ENCODE results near the gene ZFYVE21. TPM values are rescaled to one million over a fixed set of nuclear protein-coding genes. Genes with fewer than 3 reads are reported as not detected.

ZFYVE21 gene
- total and polyA plus RNA-seq, 2 donors (not counting 1 experiment from before 2014, with no cell fraction given) = 84.9 to 94.5 TPM

- Histone ChIP-seq H3K4me3 (replicated peaks in 1 of 4; ENCODE audit: control extremely low read depth in 1 of 4, insufficient read depth in 1 of 4, low read depth in 3 of 4, low read length in 4 of 4) (no peak overlapping the region), H3K4me1 (ENCODE audit: control insufficient read depth, extremely low read depth, insufficient read depth, low read length) (peaks cover 2% of the 10 kb centered on the region), H3K9me3 (ENCODE audit: control insufficient read depth, insufficient read depth, low read depth, low read length) (no peaks in the 10 kb centered on the region), H4K20me1 (ENCODE audit: control insufficient read depth, extremely low read depth, insufficient read depth, low read length) (no peaks in the 10 kb centered on the region), H3K79me2 (ENCODE audit: control insufficient read depth, insufficient read depth, low read length) (peaks cover 2% of the 10 kb centered on the region), H3K36me3 (ENCODE audit: control insufficient read depth, insufficient read depth, low read length) (peaks cover 37% of the 10 kb centered on the region), H3K4me2 (ENCODE audit: extremely low read depth, insufficient read depth, low read length) (no peak overlapping the region), H3K9ac (ENCODE audit: insufficient read depth, low read length) (no peak overlapping the region), H3K27ac (ENCODE audit: insufficient read depth, low read length) (no peak overlapping the region), H3K27me3 (ENCODE audit: control insufficient read depth, insufficient read depth, low read length) (no peaks in the 10 kb centered on the region), H2AFZ (ENCODE audit: low read length) (no peak overlapping the region)
- DNase-seq (ENCODE audit: low read depth in 2 of 2) = no peak
- no peak for TF ChIP-seq CTCF (conservative IDR thresholded peaks at IDR 0.05 in 1 of 2, IDR thresholded peaks at IDR 0.05 in 1 of 2; ENCODE audit: low read depth in 1 of 2, low read length in 2 of 2)
- no peak for TF ChIP-seq EZH2 (IDR thresholded peaks at IDR 0.05; ENCODE audit: low read length, missing control alignments)
Observed at GRCh38 chr14:103707329-103708263, 8.0 kb upstream of the ZFYVE21 start.

DNA sequence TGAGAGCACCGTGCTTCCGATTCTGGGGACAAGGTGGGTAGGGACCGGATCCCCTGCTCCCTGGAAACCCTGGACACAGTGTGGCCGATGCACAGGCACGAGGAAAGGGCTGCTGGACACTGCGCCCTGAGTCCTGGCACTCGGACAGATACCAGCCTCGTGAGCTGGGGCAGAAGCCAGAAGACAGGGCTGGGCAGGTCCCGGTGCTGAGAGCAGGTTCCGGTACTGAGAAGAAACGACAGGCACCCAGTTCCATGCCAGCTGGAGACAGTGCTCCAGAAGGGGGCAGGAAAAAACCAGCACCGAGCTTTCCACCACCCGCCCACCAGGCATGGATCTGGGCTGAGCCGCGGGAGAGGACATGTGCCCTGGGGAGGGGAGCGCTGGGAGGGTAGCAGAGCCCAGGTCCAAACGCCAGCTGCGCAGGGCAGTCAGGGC, 6.8 kb upstream of the ZFYVE21 start:
- Histone ChIP-seq H3K36me3 (ENCODE audit: control insufficient read depth, insufficient read depth, low read length) (peaks cover 30% of the 10 kb centered on the region), H3K4me2 (ENCODE audit: extremely low read depth, insufficient read depth, low read length) (no peak overlapping the region), H3K9me3 (ENCODE audit: control insufficient read depth, insufficient read depth, low read depth, low read length) (no peaks in the 10 kb centered on the region), H3K27me3 (ENCODE audit: control insufficient read depth, insufficient read depth, low read length) (no peaks in the 10 kb centered on the region), H3K4me1 (ENCODE audit: control insufficient read depth, extremely low read depth, insufficient read depth, low read length) (peaks cover 2% of the 10 kb centered on the region), H2AFZ (ENCODE audit: low read length) (no peak overlapping the region), H3K9ac (ENCODE audit: insufficient read depth, low read length) (no peak overlapping the region), H3K79me2 (ENCODE audit: control insufficient read depth, insufficient read depth, low read length) (peaks cover 12% of the 10 kb centered on the region), H3K27ac (ENCODE audit: insufficient read depth, low read length) (no peak overlapping the region), H4K20me1 (ENCODE audit: control insufficient read depth, extremely low read depth, insufficient read depth, low read length) (no peaks in the 10 kb centered on the region), H3K4me3 (replicated peaks in 1 of 4; ENCODE audit: control extremely low read depth in 1 of 4, insufficient read depth in 1 of 4, low read depth in 3 of 4, low read length in 4 of 4) (no peak overlapping the region)
- no peak for TF ChIP-seq CTCF (conservative IDR thresholded peaks at IDR 0.05 in 1 of 2, IDR thresholded peaks at IDR 0.05 in 1 of 2; ENCODE audit: low read depth in 1 of 2, low read length in 2 of 2)
- no peak for TF ChIP-seq EZH2 (IDR thresholded peaks at IDR 0.05; ENCODE audit: low read length, missing control alignments)
- DNase-seq (ENCODE audit: low read depth in 2 of 2) = no peak

- Histone ChIP-seq H3K27me3 (ENCODE audit: control insufficient read depth, insufficient read depth, low read length) (no peaks in the 10 kb centered on the region), H3K9ac (ENCODE audit: insufficient read depth, low read length) (no peak overlapping the region), H3K4me2 (ENCODE audit: extremely low read depth, insufficient read depth, low read length) (no peak overlapping the region), H3K27ac (ENCODE audit: insufficient read depth, low read length) (no peak overlapping the region), H3K9me3 (ENCODE audit: control insufficient read depth, insufficient read depth, low read depth, low read length) (no peaks in the 10 kb centered on the region), H3K4me1 (ENCODE audit: control insufficient read depth, extremely low read depth, insufficient read depth, low read length) (peaks cover 2% of the 10 kb centered on the region), H4K20me1 (ENCODE audit: control insufficient read depth, extremely low read depth, insufficient read depth, low read length) (no peaks in the 10 kb centered on the region), H2AFZ (ENCODE audit: low read length) (no peak overlapping the region), H3K79me2 (ENCODE audit: control insufficient read depth, insufficient read depth, low read length) (peaks cover 20% of the 10 kb centered on the region), H3K36me3 (ENCODE audit: control insufficient read depth, insufficient read depth, low read length) (peaks cover 26% of the 10 kb centered on the region), H3K4me3 (replicated peaks in 1 of 4; ENCODE audit: control extremely low read depth in 1 of 4, insufficient read depth in 1 of 4, low read depth in 3 of 4, low read length in 4 of 4) (no peak overlapping the region)
- no peak for DNase-seq (ENCODE audit: low read depth in 2 of 2)
- TF ChIP-seq CTCF (conservative IDR thresholded peaks at IDR 0.05 in 1 of 2, IDR thresholded peaks at IDR 0.05 in 1 of 2; ENCODE audit: low read depth in 1 of 2, low read length in 2 of 2) (no peak), EZH2 (IDR thresholded peaks at IDR 0.05; ENCODE audit: low read length, missing control alignments) (no peak)
Observed at GRCh38 chr14:103709814-103710213, 5.8 kb upstream of the ZFYVE21 start.

Data from fibroblast of lung (primary cell).